Keratinocyte (primary cell): Measurements from ENCODE around the gene RNF212B. TPM values are rescaled to one million over a fixed set of nuclear protein-coding genes. Genes with fewer than 3 reads are reported as not detected.

Experiments used
- DNase-seq: peaks from one replicate; pipeline ENCODE4 v3.0.0-alpha.2; 2011; ENCODE audit warnings: low read depth, missing footprints, low spot score
- FAIRE-seq: peaks from 2 replicates; lab custom pipeline; 2011; peaks lifted over from hg19 to GRCh38; lab: Jason Lieb, UNC
- H2AFZ ChIP-seq: 2 replicates; pipeline ENCODE4 v1.6.0; 2012; ENCODE audit warnings: low read length, control low read depth, inconsistent platforms; ENCODE audit not compliant: control insufficient read depth
- H3K27ac ChIP-seq: 2 replicates; pipeline ENCODE4 v1.5.1; 2011; ENCODE audit warnings: low read length; ENCODE audit not compliant: control insufficient read depth, insufficient read depth
- H3K27me3 ChIP-seq: 3 replicates; pipeline ENCODE4 v1.6.0; 2011; ENCODE audit warnings: low read length; ENCODE audit not compliant: control insufficient read depth, insufficient read depth; ENCODE audit errors: extremely low read depth
- H3K36me3 ChIP-seq, 2 experiments: 2 replicates in 1 of 2; 3 replicates in 1 of 2; pipeline ENCODE4 v1.5.1; 2011; ENCODE audit warnings: low read length in 2 of 2, mild to moderate bottlenecking in 1 of 2; ENCODE audit not compliant: control insufficient read depth in 2 of 2, insufficient read depth in 2 of 2; ENCODE audit errors: extremely low read depth in 1 of 2
- H3K4me1 ChIP-seq: 3 replicates; pipeline ENCODE4 v1.5.1; 2011; ENCODE audit warnings: low read length; ENCODE audit not compliant: control insufficient read depth, insufficient read depth; ENCODE audit errors: extremely low read depth
- H3K4me2 ChIP-seq: 3 replicates; pipeline ENCODE4 v1.6.0; 2011; ENCODE audit warnings: low read depth, low read length; ENCODE audit not compliant: control insufficient read depth, insufficient read depth; ENCODE audit errors: extremely low read depth
- H3K4me3 ChIP-seq, 3 experiments: fragments of 200-600 bp in 1 of 3; sonication (generic) in 1 of 3; 2 replicates in 2 of 3; 3 replicates in 1 of 3; pipeline ENCODE4 v1.5.1; 2011 to 2016; ENCODE audit warnings: low read length in 3 of 3, mild to moderate bottlenecking in 3 of 3, control low read depth in 2 of 3, inconsistent platforms in 1 of 3, low read depth in 1 of 3, mixed read lengths in 1 of 3, mixed run types in 1 of 3, moderate library complexity in 1 of 3; ENCODE audit not compliant: control insufficient read depth in 2 of 3, insufficient read depth in 2 of 3; ENCODE audit errors: extremely low read depth in 1 of 3
- H3K79me2 ChIP-seq: 2 replicates; pipeline ENCODE4 v1.6.0; 2012; ENCODE audit warnings: low read length; ENCODE audit not compliant: control insufficient read depth, insufficient read depth
- H3K9ac ChIP-seq: 3 replicates; pipeline ENCODE4 v1.6.0; 2011; ENCODE audit warnings: low read length; ENCODE audit not compliant: control insufficient read depth, insufficient read depth; ENCODE audit errors: extremely low read depth
- H3K9me1 ChIP-seq: 3 replicates; pipeline ENCODE4 v1.6.0; 2011; ENCODE audit warnings: low read length; ENCODE audit not compliant: control insufficient read depth, insufficient read depth; ENCODE audit errors: extremely low read depth
- H3K9me3 ChIP-seq: 2 replicates; pipeline ENCODE4 v1.5.1; 2012; ENCODE audit warnings: low read depth, low read length; ENCODE audit not compliant: control insufficient read depth
- H4K20me1 ChIP-seq: 3 replicates; pipeline ENCODE4 v1.6.0; 2011; ENCODE audit warnings: low read length; ENCODE audit not compliant: control insufficient read depth, insufficient read depth; ENCODE audit errors: extremely low read depth
- CTCF ChIP-seq, 3 experiments: IDR thresholded peaks in 1 of 3; conservative IDR thresholded peaks in 1 of 3; optimal IDR thresholded peaks in 1 of 3; 2 replicates in 2 of 3; 3 replicates in 1 of 3; pipeline versions ENCODE3 to v1.5.1; 2011; ENCODE audit warnings: low read length in 3 of 3, mild to moderate bottlenecking in 3 of 3, moderate library complexity in 2 of 3, control low read depth in 1 of 3, inconsistent platforms in 1 of 3; ENCODE audit not compliant: insufficient read depth in 2 of 3; ENCODE audit errors: extremely low read depth in 1 of 3
- EZH2 ChIP-seq: IDR thresholded peaks from one replicate; pipeline ENCODE4 v1.6.1; 2012; ENCODE audit warnings: inconsistent platforms, mild to moderate bottlenecking, low read length, moderate library complexity
- dilution Hi-C: fragments of 300-500 bp; cut with MboI; formaldehyde crosslinking; loops from one replicate; pipeline ENCODE4 v1.7.0; 2020; ENCODE audit warnings: low sequenced_read_pairs; ENCODE audit not compliant: extremely low pct_ligation_motif_present
- polyA plus RNA-seq, 5 experiments: library from polyadenylated mRNA; depleted of rRNA in 3 of 5; stranded (reverse) in 3 of 5; stranded (forward) in 1 of 5; unstranded in 1 of 5; fragments of >200 nt; gene quantifications; 1 replicate in 1 of 5; 2 replicates in 3 of 5; 3 replicates in 1 of 5; pipeline versions ENCODE4 v1.2.1 to v1.2.3, GENCODE V29; 2011 to 2012; ENCODE audit warnings: missing spikeins in 2 of 5, low read depth in 1 of 5, low replicate concordance in 1 of 5

Gene RNF212B
- polyA plus RNA-seq, 1 donor (not counting 4 experiments of a cell fraction or from before 2014, with no cell fraction given) = not detected

- H3K4me1 ChIP-seq = peaks cover 2% of the 10 kb centered on the region
- H4K20me1 ChIP-seq = no peaks in the 10 kb centered on the region
- TF ChIP-seq EZH2 (no peak), CTCF (optimal IDR thresholded peaks at IDR 0.05 in 1 of 3, IDR thresholded peaks at IDR 0.05 in 1 of 3, conservative IDR thresholded peaks at IDR 0.05 in 1 of 3; ENCODE audit: extremely low read depth in 1 of 3, insufficient read depth in 2 of 3, low read length in 3 of 3) (no peak)
- dilution Hi-C loops = no loop called here
- no peaks in the 10 kb centered on the region for H3K79me2 ChIP-seq
- H2AFZ ChIP-seq = no peak overlapping the region
- H3K4me3 ChIP-seq = no peak overlapping the region
- H3K9me3 ChIP-seq = no peaks in the 10 kb centered on the region
- no peak overlapping the region for H3K27ac ChIP-seq
- DNase-seq (no peak), FAIRE-seq (no peak)
- no peaks in the 10 kb centered on the region for H3K36me3 ChIP-seq
- H3K9ac ChIP-seq = no peak overlapping the region
- no peaks in the 10 kb centered on the region for H3K9me1 ChIP-seq
- no peak overlapping the region for H3K4me2 ChIP-seq
- no peaks in the 10 kb centered on the region for H3K27me3 ChIP-seq
Measured at GRCh38 chr14:23243066-23243465, 5.3 kb downstream of the RNF212B start.

- H3K9me1 ChIP-seq = no peaks in the 10 kb centered on the region
- no peaks in the 10 kb centered on the region for H3K4me1 ChIP-seq
- no peaks in the 10 kb centered on the region for H3K9me3 ChIP-seq
- DNase-seq (no peak), FAIRE-seq (no peak)
- TF ChIP-seq EZH2 (no peak), CTCF (optimal IDR thresholded peaks at IDR 0.05 in 1 of 3, IDR thresholded peaks at IDR 0.05 in 1 of 3, conservative IDR thresholded peaks at IDR 0.05 in 1 of 3; ENCODE audit: extremely low read depth in 1 of 3, insufficient read depth in 2 of 3, low read length in 3 of 3) (no peak)
- H3K27me3 ChIP-seq = no peaks in the 10 kb centered on the region
- no peak overlapping the region for H3K27ac ChIP-seq
- H3K4me3 ChIP-seq = no peak overlapping the region
- H4K20me1 ChIP-seq = no peaks in the 10 kb centered on the region
- H3K36me3 ChIP-seq = no peaks in the 10 kb centered on the region
- no peak overlapping the region for H2AFZ ChIP-seq
- H3K4me2 ChIP-seq = no peak overlapping the region
- H3K9ac ChIP-seq = no peak overlapping the region
- no peaks in the 10 kb centered on the region for H3K79me2 ChIP-seq
- dilution Hi-C loops = no loop called here
Measured at GRCh38 chr14:23245282-23245681, 7.5 kb downstream of the RNF212B start.
